PC-3 (cell line): ENCODE measurements around the gene MAPKAP1. TPM values are rescaled to one million over a fixed set of nuclear protein-coding genes. Genes with fewer than 3 reads are reported as not detected.

ENCODE experiments used
- ATAC-seq: fragments of 200-7000 bp; cut with Tn5 transposase; 2 replicates; pipeline ENCODE4 v1.9.1; 2020; ENCODE audit warnings: mild to moderate bottlenecking, moderate library complexity
- BruUV-seq: library from RNA; stranded (reverse); fragments of 400-500 nt; replicated peaks from 2 replicates; lab custom pipeline; 2021; lab: Mats Ljungman, UMichigan
- CTCF ChIA-PET: fragments of 300-600 bp; sonication (Branson Sonifier 250); formaldehyde crosslinking; loops from one replicate; lab custom pipeline; 2022; ENCODE audit warnings: antibody characterized with exemption; lab: Charles Lee
- POLR2A ChIA-PET: fragments of 300-600 bp; sonication (Branson Sonifier 250); formaldehyde crosslinking; loops from one replicate; lab custom pipeline; 2022; ENCODE audit warnings: antibody characterized with exemption; ENCODE audit not compliant: unreplicated experiment; lab: Charles Lee
- DNase-seq: peaks from one replicate; pipeline ENCODE4 v3.0.0-alpha.2; 2015
- H2AFZ ChIP-seq: fragments of 300-600 bp; sonication (generic); 2 replicates; pipeline ENCODE4 v1.6.0; 2016; ENCODE audit warnings: antibody characterized with exemption, low read length
- H3F3A ChIP-seq: fragments of 300-600 bp; sonication (generic); one replicate; pipeline ENCODE4 v1.6.0; 2017; ENCODE audit warnings: antibody characterized with exemption, low read length, control low read depth, mild to moderate bottlenecking; ENCODE audit not compliant: unreplicated experiment
- H3K27ac ChIP-seq: fragments of 300-600 bp; sonication (generic); 2 replicates; pipeline ENCODE4 v1.5.1; 2016; ENCODE audit warnings: mild to moderate bottlenecking, low read length
- H3K27me3 ChIP-seq: fragments of 300-600 bp; sonication (generic); 2 replicates; pipeline ENCODE4 v1.6.1; 2016; ENCODE audit warnings: low read length, mixed read lengths
- H3K36me3 ChIP-seq: fragments of 300-600 bp; sonication (generic); 2 replicates; pipeline ENCODE4 v1.6.1; 2016; ENCODE audit warnings: low read depth, mixed run types, low read length, mixed read lengths
- H3K4me1 ChIP-seq: fragments of 300-600 bp; sonication (generic); 2 replicates; pipeline ENCODE4 v1.5.1; 2016; ENCODE audit warnings: low read length; ENCODE audit not compliant: insufficient read depth
- H3K4me2 ChIP-seq: fragments of 300-600 bp; sonication (generic); 2 replicates; pipeline ENCODE4 v1.6.0; 2016; ENCODE audit warnings: low read length
- H3K4me3 ChIP-seq: fragments of 300-600 bp; sonication (generic); 2 replicates; pipeline ENCODE4 v1.5.1; 2016; ENCODE audit warnings: mild to moderate bottlenecking, low read length, mixed read lengths
- H3K79me2 ChIP-seq: fragments of 300-600 bp; sonication (generic); 2 replicates; pipeline ENCODE4 v1.6.1; 2017; ENCODE audit warnings: low read length, mixed read lengths
- H3K9ac ChIP-seq: fragments of 300-600 bp; sonication (generic); 2 replicates; pipeline ENCODE4 v1.6.0; 2016; ENCODE audit warnings: mild to moderate bottlenecking, low read length
- H3K9me2 ChIP-seq: fragments of 300-600 bp; sonication (generic); replicated peaks from 2 replicates; pipeline ENCODE4 v1.6.1; 2016; ENCODE audit warnings: mixed run types, low read length, mixed read lengths
- H3K9me3 ChIP-seq: fragments of 300-600 bp; sonication (generic); 2 replicates; pipeline ENCODE4 v1.6.1; 2016; ENCODE audit warnings: low read length, mixed read lengths
- H4K20me1 ChIP-seq: fragments of 300-600 bp; sonication (generic); 2 replicates; pipeline ENCODE4 v1.6.1; 2016; ENCODE audit warnings: low read length, mixed read lengths
- EZH2 ChIP-seq: fragments of 300-600 bp; sonication (generic); IDR thresholded peaks from one replicate; pipeline ENCODE4 v1.6.1; 2017; ENCODE audit warnings: antibody characterized with exemption, mild to moderate bottlenecking, low read length; ENCODE audit not compliant: unreplicated experiment
- EZH2phosphoT487 ChIP-seq: fragments of 300-600 bp; sonication (generic); IDR thresholded peaks from 2 replicates; pipeline ENCODE4 v1.6.1; 2018; ENCODE audit warnings: mild to moderate bottlenecking, antibody characterized with exemption, low read length, borderline replicate concordance
- intact Hi-C: fragments of 100-400 bp; cut with micrococcal nuclease; formaldehyde crosslinking; loops from 2 replicates; pipeline ENCODE4 v1.9.0; 2023
- total RNA-seq: library from RNA; depleted of rRNA; stranded (reverse); fragments of >200 nt; gene quantifications from 2 replicates; pipeline ENCODE4 v1.2.3, GENCODE V29; 2014
- TF ChIP-seq, protein P1 (sequence below): fragments of 300-600 bp; sonication (generic); conservative IDR thresholded peaks from 2 replicates; pipeline ENCODE4 v1.5.1; 2017; ENCODE audit warnings: antibody characterized with exemption, low read depth, mild to moderate bottlenecking, low read length

The MAPKAP1 gene
- total RNA-seq, 1 experiment from 2014 or later, result 128 TPM

DNA sequence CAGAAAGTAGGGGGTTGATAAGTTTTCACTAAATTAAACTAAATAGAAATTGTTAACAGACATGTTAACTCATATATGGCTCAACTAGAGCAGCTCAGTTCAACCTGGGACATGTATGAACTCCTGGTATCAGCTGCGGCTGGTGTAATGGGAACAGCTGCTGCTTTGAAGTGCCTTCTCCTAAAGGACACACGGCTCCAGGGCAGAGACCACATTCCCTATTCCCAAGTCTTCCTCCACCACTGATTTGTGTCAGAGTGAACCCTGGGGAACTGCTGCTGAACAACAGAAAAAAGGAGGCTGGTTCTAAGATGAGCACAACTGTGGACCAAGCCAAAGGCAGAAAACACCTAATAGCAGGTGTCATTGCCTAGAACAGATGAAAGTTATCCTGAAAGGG is 71.1 kb downstream of the MAPKAP1 start:
- H3K4me2 ChIP-seq, result no peak overlapping the region
- peaks cover 42% of the 10 kb centered on the region for H3K79me2 ChIP-seq
- H3F3A ChIP-seq, result no peaks in the 10 kb centered on the region
- ChIA-PET POLR2A (no interaction called here), CTCF (no interaction called here)
- no peak overlapping the region for H3K4me3 ChIP-seq
- no peak overlapping the region for H3K9ac ChIP-seq
- ATAC-seq, result no peak
- H2AFZ ChIP-seq, result no peak overlapping the region
- no peaks in the 10 kb centered on the region for H3K36me3 ChIP-seq
- no peaks in the 10 kb centered on the region for H3K27me3 ChIP-seq
- TF ChIP-seq EZH2phosphoT487, result no peak
- no peak for TF ChIP-seq EZH2
- TF ChIP-seq, protein P1, sequence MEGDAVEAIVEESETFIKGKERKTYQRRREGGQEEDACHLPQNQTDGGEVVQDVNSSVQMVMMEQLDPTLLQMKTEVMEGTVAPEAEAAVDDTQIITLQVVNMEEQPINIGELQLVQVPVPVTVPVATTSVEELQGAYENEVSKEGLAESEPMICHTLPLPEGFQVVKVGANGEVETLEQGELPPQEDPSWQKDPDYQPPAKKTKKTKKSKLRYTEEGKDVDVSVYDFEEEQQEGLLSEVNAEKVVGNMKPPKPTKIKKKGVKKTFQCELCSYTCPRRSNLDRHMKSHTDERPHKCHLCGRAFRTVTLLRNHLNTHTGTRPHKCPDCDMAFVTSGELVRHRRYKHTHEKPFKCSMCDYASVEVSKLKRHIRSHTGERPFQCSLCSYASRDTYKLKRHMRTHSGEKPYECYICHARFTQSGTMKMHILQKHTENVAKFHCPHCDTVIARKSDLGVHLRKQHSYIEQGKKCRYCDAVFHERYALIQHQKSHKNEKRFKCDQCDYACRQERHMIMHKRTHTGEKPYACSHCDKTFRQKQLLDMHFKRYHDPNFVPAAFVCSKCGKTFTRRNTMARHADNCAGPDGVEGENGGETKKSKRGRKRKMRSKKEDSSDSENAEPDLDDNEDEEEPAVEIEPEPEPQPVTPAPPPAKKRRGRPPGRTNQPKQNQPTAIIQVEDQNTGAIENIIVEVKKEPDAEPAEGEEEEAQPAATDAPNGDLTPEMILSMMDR, result no peak
- intact Hi-C loops, result no loop called here
- BruUV-seq, result no TSS peak
- no peaks in the 10 kb centered on the region for H3K9me2 ChIP-seq
- no peak for DNase-seq
- H3K4me1 ChIP-seq, result peaks cover 35% of the 10 kb centered on the region
- no peak overlapping the region for H3K27ac ChIP-seq
- H4K20me1 ChIP-seq, result peaks cover 9% of the 10 kb centered on the region; the same call in 1 of the 2 replicates
- no peaks in the 10 kb centered on the region for H3K9me3 ChIP-seq

DNA sequence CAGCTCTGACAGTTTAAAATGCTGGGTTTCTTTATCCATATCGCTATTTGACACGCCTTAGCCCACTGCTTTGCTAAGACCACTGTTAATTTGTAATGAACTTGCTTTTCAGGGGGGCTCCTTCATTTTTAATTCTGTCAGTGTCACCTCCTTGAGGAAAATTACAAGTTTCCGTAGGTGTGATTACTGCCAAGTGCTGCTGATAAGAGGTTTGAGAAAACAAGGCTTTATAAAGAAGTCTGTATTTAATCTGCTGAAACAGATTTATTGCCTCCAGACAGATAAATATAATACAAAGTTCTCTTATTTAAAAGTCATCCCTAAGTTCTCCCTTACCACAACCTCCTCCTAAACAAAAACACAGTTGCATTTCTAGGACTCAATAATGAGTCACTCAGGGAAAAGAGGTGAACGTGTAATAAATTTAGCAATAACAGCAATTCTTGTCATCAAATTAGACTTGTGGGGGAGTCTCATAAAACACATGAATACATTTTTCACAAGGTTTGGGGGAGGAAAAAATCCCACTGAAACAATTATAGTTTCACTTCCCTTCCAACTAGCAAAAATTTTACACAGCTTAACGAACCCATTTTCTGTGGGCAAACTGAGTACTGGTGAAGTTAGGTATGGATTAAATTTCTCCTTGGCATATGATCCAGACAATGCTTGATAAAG is 72.8 kb downstream of the MAPKAP1 start:
- ChIA-PET POLR2A (no interaction called here), CTCF (no interaction called here)
- Histone ChIP-seq H3K4me1 (peaks cover 35% of the 10 kb centered on the region), H3K79me2 (peaks cover 57% of the 10 kb centered on the region), H3K9me3 (no peaks in the 10 kb centered on the region), H3K9me2 (no peaks in the 10 kb centered on the region), H3K4me2 (peak overlapping the region; percentile 54; the same call in 1 of the 2 replicates), H3K4me3 (0 out of 2 replicates have a peak overlapping the region, but pooled peaks have one; percentile 8), H3K27ac (peak overlapping the region; percentile 77), H3K36me3 (no peaks in the 10 kb centered on the region), H3K27me3 (no peaks in the 10 kb centered on the region), H2AFZ (no peak overlapping the region), H3K9ac (no peak overlapping the region), H3F3A (no peaks in the 10 kb centered on the region), H4K20me1 (peaks cover 9% of the 10 kb centered on the region; the same call in 1 of the 2 replicates)
- peak; percentile 36 for DNase-seq
- TF ChIP-seq, protein P1, result no peak
- TF ChIP-seq EZH2 (no peak), EZH2phosphoT487 (no peak)
- BruUV-seq, result no TSS peak
- intact Hi-C loops, result loop anchor here (5.0 kb wide), 1 partner anchor 77 kb away; no protein-coding TSS in a partner anchor
- no peak for ATAC-seq

DNA sequence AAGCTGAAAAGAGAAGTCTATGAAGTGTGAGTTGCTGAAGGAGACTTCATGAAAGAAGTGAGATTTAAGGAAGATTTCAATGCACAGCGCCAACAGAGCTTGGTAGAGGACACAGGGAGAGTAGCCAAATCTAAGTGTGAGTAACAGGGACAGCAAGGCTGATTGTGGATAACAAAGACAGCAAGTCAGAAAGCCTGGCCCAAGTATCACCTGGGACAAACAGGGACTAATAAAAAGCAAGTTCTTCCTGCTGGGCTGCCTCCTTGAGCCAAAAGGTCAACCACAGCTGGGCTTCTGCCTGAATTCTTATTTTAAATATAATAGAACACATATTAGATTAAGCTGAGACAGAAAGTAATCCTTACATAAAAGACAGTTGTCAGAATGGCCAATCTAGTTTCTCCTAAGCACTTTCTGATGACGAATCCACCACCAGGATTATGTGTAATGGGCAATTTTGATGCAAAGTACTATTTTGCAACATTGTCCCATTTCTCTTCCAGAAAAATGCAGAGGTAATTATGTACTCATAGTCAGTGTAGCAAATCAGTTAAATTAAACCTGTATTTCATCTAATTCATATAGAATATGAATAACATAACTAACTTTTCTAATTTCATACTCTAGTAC is 73.8 kb downstream of the MAPKAP1 start:
- POLR2A ChIA-PET, result interaction anchor here (0.5 to 1.0 kb wide), 5 partner anchors 19 to 324 kb away, joined by 3 to 5 read pairs (median 3); partner anchors contain the start of gene MAPKAP1
- no peak for TF ChIP-seq EZH2
- TF ChIP-seq EZH2phosphoT487, result no peak
- TF ChIP-seq, protein P1, result no peak

More for the DNA sequence above, 73.8 kb downstream of the MAPKAP1 start:
- no peak overlapping the region for H2AFZ ChIP-seq
- CTCF ChIA-PET, result no interaction called here
- H3K4me2 ChIP-seq, result peak overlapping the region; percentile 54
- H3F3A ChIP-seq, result no peaks in the 10 kb centered on the region
- peaks cover 35% of the 10 kb centered on the region for H3K4me1 ChIP-seq
- H3K36me3 ChIP-seq, result no peaks in the 10 kb centered on the region
- peaks cover 9% of the 10 kb centered on the region; the same call in 1 of the 2 replicates for H4K20me1 ChIP-seq
- intact Hi-C loops, result loop anchor here (5.0 kb wide), 1 partner anchor 76 kb away; no protein-coding TSS in a partner anchor
- DNase-seq, result peak; percentile 81
- H3K9me3 ChIP-seq, result no peaks in the 10 kb centered on the region
- H3K4me3 ChIP-seq, result no peak overlapping the region
- peak; percentile 78 for ATAC-seq
- H3K9me2 ChIP-seq, result no peaks in the 10 kb centered on the region
- peaks cover 66% of the 10 kb centered on the region for H3K79me2 ChIP-seq
- H3K27me3 ChIP-seq, result no peaks in the 10 kb centered on the region
- BruUV-seq, result no TSS peak
- H3K9ac ChIP-seq, result peak overlapping the region; percentile 16; the same call in 1 of the 2 replicates
- peak overlapping the region; percentile 77 for H3K27ac ChIP-seq
